LNCAP (cell line): Measurements from ENCODE around the gene GOLPH3.
A peak's percentile ranks its signal among the peaks of the same experiment; 100 is the strongest.

Source experiments
- TF ChIP-seq, protein P1 (sequence below): fragments of 450-650 bp; IDR thresholded peaks from 2 replicates; pipeline ENCODE4 v1.5.1; 2017; ENCODE audit warnings: mild to moderate bottlenecking

GOLPH3 gene

DNA sequence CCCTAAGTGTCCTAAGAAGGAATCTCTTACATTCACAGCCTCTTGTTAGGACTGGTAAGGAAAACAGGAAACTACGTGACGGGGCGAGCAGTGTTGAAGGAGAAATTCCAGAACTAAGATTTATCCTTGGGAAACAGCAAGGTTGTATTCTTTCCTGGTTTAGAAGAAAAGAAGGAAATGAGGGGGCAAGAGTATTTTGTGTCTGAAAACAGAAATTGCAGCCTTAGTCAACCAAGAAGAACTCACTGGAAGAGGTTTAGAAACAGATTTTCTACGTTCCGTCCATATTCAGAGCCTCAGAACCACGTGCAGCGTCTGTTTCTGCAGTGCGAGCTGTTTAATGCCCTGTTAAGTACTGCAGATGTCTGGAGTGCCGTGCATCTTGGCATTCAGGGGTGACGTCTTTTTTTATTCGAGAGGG is 75.2 kb downstream of the GOLPH3 start:
- TF ChIP-seq, protein P1, sequence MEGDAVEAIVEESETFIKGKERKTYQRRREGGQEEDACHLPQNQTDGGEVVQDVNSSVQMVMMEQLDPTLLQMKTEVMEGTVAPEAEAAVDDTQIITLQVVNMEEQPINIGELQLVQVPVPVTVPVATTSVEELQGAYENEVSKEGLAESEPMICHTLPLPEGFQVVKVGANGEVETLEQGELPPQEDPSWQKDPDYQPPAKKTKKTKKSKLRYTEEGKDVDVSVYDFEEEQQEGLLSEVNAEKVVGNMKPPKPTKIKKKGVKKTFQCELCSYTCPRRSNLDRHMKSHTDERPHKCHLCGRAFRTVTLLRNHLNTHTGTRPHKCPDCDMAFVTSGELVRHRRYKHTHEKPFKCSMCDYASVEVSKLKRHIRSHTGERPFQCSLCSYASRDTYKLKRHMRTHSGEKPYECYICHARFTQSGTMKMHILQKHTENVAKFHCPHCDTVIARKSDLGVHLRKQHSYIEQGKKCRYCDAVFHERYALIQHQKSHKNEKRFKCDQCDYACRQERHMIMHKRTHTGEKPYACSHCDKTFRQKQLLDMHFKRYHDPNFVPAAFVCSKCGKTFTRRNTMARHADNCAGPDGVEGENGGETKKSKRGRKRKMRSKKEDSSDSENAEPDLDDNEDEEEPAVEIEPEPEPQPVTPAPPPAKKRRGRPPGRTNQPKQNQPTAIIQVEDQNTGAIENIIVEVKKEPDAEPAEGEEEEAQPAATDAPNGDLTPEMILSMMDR, result no peak

DNA sequence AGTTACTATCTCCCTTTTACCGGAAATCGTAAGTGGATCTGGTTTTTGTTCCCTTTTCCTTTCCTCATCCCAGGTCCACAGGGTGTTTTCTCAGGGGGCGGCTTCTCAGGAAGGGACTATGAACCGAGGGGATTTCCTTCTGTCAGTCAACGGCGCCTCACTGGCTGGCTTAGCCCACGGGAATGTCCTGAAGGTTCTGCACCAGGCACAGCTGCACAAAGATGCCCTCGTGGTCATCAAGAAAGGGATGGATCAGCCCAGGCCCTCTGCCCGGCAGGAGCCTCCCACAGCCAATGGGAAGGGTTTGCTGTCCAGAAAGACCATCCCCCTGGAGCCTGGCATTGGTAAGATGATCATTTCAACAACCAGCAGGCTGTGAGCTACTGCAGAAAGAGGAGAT is 75.8 kb downstream of the GOLPH3 start:
- TF ChIP-seq, protein P1, result no peak

GRCh38 chr5:32096891-32097595 is 77.1 kb downstream of the GOLPH3 start:
- TF ChIP-seq, protein P1, result no peak

DNA sequence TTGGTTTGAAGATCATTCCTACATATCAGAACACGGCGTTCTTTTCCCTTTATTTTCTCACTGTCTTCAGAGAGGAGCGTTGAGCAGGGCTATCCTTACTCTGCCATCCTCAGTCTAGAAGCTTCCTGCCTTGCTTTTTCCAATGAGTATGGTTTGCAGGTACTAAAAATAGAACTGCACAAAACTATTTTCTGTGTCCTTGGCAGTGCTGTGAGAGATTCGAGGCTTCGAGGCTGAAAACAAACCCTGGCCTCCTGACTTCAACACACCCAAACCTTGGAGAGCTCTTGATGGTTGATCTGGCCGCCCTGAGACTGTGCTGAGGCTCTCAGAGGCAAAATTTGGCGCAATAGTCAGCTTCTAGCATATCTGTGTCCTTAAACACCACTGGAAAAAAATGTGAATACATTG is 78.9 kb downstream of the GOLPH3 start:
- TF ChIP-seq, protein P1, result no peak

DNA sequence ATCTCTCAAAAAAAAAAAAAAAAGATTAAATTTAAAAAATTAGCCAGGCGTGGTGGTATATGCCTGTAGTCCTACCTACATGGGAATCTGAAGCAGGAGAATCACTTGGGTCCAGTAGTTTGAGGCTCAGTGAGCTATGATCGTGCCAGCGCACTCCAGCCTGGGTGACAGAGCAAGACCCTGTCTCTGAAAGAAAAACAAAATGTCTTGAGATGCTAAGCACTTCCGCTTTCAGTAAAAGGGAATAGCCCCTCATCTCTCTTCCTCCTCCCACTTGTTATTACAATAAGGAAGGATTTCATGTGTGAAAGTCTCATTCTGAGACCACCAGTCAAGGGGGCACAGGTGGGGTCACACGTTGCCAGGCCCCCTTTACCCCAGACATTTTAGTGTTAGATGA is 79.4 kb downstream of the GOLPH3 start:
- TF ChIP-seq, protein P1, result no peak

DNA sequence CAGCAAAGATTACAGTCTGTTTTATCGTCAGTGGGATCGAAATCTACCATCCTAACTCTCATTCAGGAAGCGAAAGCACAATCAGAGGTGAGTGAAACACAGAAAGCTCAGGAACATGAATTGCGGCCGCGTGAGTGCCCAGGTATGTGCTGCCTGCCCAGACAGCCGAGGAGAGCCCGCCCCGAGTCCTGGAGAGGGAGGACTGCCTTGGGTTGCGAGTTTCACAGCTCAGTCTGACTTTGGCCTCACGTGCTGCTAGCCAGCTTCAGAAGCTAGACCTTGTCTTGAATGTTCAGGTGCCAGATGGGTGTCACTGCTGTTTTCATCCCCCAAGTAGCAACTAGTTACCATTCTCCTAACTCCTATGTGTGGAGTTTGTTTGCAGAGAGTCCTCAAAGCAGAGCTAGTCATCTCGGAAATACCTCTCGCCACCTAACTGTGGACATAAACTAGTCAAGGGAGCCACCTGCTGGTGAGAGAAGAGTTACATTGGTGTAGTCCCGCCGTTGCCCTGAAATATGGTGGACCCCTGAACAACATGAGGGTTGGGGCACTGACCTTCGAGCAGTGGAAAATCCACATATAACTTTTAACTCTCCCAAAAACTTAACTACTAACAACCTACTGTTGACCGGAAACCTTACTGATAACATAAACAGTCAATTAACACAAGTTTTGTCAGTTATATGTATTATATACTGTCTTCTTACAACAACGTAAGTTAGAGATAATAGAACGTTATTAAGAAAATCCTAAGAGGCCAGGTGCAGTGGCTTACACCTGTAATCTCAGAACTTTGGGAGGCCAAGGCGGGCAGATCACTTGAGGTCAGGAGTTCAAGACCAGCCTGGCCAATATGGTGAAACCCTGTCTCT is 80.9 kb downstream of the GOLPH3 start:
- TF ChIP-seq, protein P1, result peak; percentile 84

- TF ChIP-seq, protein P1, result no peak
Observed at GRCh38 chr5:32090755-32091128, 83.4 kb downstream of the GOLPH3 start.
